CD4-positive, alpha-beta T cell treated with Interleukin-4 for 4 hours (primary cell): ENCODE results near the gene RWDD2A.
A peak's percentile ranks its signal among the peaks of the same experiment; 100 is the strongest.

Experiments used
- DNase-seq: peaks from one replicate; pipeline ENCODE4 v3.0.0-alpha.2; 2020

Gene RWDD2A

GRCh38 chr6:83199173-83199862, 6.2 kb downstream of the RWDD2A start:
- no peak for DNase-seq

GRCh38 chr6:83199863-83200225, 6.7 kb downstream of the RWDD2A start:
- DNase-seq, result no peak

- no peak for DNase-seq
Measured at GRCh38 chr6:83202031-83202430, 8.9 kb downstream of the RWDD2A start.

GRCh38 chr6:83215131-83216047, 22.2 kb downstream of the RWDD2A start:
- DNase-seq, result peak; percentile 71

- no peak for DNase-seq
Measured at GRCh38 chr6:83216806-83217205, 23.6 kb downstream of the RWDD2A start.

DNA sequence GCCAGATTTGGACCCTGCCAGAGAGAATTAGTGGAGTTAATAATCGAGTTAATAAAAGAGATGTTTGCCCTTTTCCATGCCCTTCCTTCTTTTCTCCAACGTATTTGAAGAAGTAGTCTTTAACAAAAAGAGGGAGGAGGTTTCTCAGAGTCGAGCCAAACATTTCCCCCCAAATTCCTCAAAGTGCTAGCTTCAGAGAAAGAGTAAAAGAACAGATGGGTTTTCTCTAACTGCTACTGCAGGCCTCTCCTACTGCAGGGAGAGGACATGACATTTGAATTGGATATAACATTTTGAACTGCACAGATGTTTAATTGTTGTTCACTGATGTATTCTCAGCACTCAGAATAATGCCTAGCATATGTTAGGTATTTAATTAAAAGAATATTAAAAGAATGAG, 25.5 kb downstream of the RWDD2A start:
- DNase-seq, result no peak

DNA sequence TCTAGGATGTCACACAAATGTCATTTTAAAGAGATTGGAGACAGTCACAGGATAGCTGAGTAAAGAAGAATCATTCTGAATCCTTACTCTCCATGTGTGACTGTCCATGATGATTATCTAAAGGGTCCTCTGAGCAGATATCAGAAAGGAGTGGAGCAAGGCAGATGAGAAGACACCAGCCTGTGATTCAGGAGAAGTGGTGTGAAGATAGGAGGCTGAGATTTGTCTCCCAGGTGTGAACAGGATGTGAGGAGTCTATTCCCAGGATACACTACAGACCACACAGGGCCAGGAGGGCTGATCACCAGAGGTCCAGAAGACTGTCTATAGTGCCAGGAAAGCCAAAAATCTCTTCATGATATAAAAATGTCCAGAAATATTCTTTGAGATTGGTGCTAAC, 27.0 kb downstream of the RWDD2A start:
- no peak for DNase-seq

DNA sequence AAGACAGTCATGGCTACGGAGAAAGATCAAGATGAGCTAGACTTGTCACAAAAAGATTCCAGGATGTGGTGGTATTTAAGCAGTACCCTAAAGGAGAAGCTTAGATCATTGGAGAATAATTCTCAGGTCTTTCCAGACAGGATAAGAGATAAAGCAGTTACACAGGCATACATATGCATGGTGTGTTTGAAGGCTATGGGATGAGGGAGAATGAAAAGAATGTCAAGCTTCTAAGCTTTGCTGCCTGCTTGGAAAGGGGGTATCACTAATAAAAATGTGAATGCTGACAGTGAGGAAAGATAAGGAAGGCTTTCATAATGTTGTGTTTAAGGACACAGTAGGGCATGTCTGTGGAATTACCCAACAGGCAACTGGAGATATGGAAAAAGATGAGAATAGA, 28.1 kb downstream of the RWDD2A start:
- DNase-seq, result no peak

DNA sequence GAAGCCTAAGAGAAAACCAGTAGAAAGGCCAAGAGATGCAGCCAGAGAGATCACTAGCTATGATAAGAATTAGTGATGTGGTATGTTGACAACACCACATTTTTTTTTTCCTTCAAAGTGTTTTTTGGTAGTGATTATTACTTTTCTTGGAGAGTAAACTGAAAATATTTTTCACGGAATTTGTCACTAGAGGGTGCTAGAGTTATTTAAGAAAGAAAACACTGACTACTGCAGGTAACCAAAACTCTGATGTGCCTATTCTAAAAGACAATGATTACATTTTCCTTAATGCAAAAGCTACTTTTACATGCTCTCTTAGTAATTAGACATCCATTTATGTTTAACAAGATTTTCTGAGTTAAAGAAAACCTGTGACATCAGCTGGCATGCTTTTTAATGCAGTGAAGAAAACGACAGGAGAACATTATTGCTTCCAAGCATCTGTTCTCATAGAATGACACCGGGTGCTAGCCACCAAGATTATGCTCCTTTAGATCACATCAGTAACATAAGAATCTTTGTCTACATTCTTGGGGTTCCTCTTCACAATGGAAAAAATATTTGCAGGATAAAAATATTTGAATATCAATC, 28.8 kb downstream of the RWDD2A start:
- peak; percentile 44 for DNase-seq

DNA sequence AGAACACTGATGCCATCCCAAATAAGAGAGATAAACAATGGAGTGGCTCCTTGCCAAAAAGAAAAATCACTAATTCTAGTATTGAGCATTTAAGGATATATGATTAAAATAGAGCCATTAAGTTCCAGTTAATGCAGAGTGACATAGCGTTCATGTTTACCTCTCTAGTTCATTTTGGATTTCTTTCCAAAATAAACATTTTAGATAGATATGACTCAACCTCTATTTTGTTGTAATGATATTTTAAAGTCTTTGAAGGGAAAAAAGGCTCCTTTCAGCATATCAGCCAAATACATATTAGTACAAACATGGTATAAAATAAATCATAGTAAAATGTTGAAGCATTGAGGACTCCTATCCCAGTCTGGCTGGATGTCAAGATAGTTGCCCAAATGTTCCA, 33.4 kb downstream of the RWDD2A start:
- DNase-seq, result no peak

- no peak for DNase-seq
Measured at GRCh38 chr6:83231146-83231545, 38.0 kb downstream of the RWDD2A start.

- no peak for DNase-seq
Measured at GRCh38 chr6:83247471-83247870, 54.3 kb downstream of the RWDD2A start.
